Left lobe of liver (tissue), 2 donors: ENCODE data around the gene LBHD1. TPM values are rescaled to one million over a fixed set of nuclear protein-coding genes. Genes with fewer than 3 reads are reported as not detected.
"Not testable (repeated sequence)": the region's sequence is repeated elsewhere in the genome, so short reads cannot be mapped to it uniquely, and the experiment has no call there.

Experiments used
- ATAC-seq: fragments of 200-7000 bp; cut with Tn5 transposase; one replicate; pipeline ENCODE4 v1.9.1; 2020; ENCODE audit warnings: mild to moderate bottlenecking, moderate library complexity
- DNase-seq: peaks from one replicate; pipeline ENCODE4 v3.0.0-alpha.2; 2020; ENCODE audit warnings: low spot score
- total RNA-seq: library from RNA; stranded (reverse); gene quantifications from one replicate; pipeline ENCODE4 v1.2.1, GENCODE V29; 2021
- donor health status: DM: no; HTN: no; CAD: no; lungs with moderate emphysema.
- donor health status: DM: no; HTN: yes; CAD: no.

LBHD1 gene
- total RNA-seq, 1 donor from 2014 or later = 3.3 TPM

- DNase-seq = peak; percentile 99
- peak; percentile 98 for ATAC-seq
These were observed 50.2 kb downstream of the LBHD1 start, which contains the start of gene B3GAT3 for GRCh38 chr11:62621567-62622470. B3GAT3 (minus strand) TSS chr11:62621986; CDS start chr11:62621947, 39 bp downstream.

DNA sequence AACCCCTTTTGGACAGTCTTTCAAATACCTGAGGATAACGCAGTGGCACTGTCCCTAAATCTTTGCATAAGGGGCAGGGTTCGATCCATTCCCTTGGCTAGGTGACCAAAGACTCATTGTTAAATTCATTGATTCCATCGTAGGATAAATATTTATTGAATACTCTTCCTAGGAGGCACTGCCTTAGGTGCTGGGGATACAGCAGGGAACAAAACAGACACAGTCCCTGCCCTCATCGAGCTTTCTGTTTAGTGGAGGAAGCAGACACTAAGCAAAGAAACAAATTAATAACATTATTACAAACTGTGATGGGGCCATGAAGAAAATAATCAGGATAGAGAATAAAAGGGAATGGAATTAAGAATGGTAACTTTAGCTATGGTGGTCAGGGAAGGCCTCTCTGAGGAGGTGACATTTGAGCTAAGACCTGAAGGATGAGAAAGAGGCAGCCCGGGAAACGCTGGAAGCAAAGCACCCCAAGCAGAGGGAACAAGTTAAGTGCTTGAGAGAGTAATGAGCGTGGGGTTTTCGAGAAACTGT is 51.0 kb downstream of the LBHD1 start:
- no peak for ATAC-seq

GRCh38 chr11:62616957-62617356 is 55.1 kb downstream of the LBHD1 start:
- not testable (repeated sequence) for DNase-seq, ATAC-seq

More for the DNA sequence above, 51.0 kb downstream of the LBHD1 start:
- no peak for DNase-seq

- no peak for DNase-seq
- no peak for ATAC-seq
These were observed 56.5 kb downstream of the LBHD1 start for GRCh38 chr11:62615521-62615920.

DNA sequence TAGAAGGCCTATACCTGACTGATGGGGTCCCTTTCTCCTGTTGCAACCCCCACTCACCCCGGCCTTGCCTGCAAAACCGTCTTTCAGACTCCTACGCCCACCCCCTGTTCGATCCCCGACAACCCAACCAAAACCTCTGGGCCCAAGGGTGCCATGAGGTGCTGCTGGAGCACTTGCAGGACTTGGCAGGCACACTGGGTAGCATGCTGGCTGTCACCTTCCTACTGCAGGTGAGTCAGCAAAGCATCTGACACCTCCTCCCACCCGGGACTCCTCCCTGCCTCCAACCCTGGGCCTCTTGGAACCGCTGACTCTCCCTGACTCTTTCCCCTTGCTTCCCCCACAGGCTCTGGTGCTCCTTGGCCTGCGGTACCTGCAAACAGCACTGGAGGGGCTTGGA is 57.8 kb downstream of the LBHD1 start:
- ATAC-seq = no peak
- no peak for DNase-seq

GRCh38 chr11:62613291-62613778 is 58.7 kb downstream of the LBHD1 start:
- peak; percentile 24 for ATAC-seq
- no peak for DNase-seq

Other genes with a start within 250 kb of the LBHD1 start
- gene AHNAK, start 125.5 kb downstream of the LBHD1 start, total RNA-seq = 115 TPM
- 441 TPM for gene EEF1G, start 98.4 kb downstream of the LBHD1 start, total RNA-seq
- 32.6 TPM for gene TUT1, start 80.7 kb downstream of the LBHD1 start, total RNA-seq
- gene MTA2, start 70.4 kb downstream of the LBHD1 start, total RNA-seq = 24.4 TPM
- gene EML3, start 59.5 kb downstream of the LBHD1 start, total RNA-seq = 29.9 TPM
- gene ROM1, start 59.0 kb downstream of the LBHD1 start, total RNA-seq = 1.1 TPM
- gene B3GAT3, start 50.3 kb downstream of the LBHD1 start, total RNA-seq = 16.8 TPM
- 220 TPM for gene GANAB, start 25.7 kb downstream of the LBHD1 start, total RNA-seq
- gene INTS5, start 19.0 kb downstream of the LBHD1 start, total RNA-seq = 12.8 TPM
- gene C11orf98, start 7.1 kb downstream of the LBHD1 start, total RNA-seq = 30.4 TPM
- 3.4 TPM for gene CSKMT, start 7.0 kb downstream of the LBHD1 start, total RNA-seq
- gene UQCC3, start 594 bp downstream of the LBHD1 start, total RNA-seq = 4.9 TPM
- 30.5 TPM for gene UBXN1, start 6.8 kb upstream of the LBHD1 start, total RNA-seq
- not detected for gene LRRN4CL, start 17.3 kb upstream of the LBHD1 start, total RNA-seq
- gene BSCL2, start 35.2 kb upstream of the LBHD1 start, total RNA-seq = 35.1 TPM
- gene GNG3, start 35.4 kb upstream of the LBHD1 start, total RNA-seq = 0.20 TPM
- 13.7 TPM for gene HNRNPUL2, start 55.2 kb upstream of the LBHD1 start, total RNA-seq
- gene TTC9C, start 56.2 kb upstream of the LBHD1 start, total RNA-seq = 11.2 TPM
- gene ZBTB3, start 81.9 kb upstream of the LBHD1 start, total RNA-seq = 5.5 TPM
- gene POLR2G, start 89.3 kb upstream of the LBHD1 start, total RNA-seq = 22.7 TPM
- gene TAF6L, start 99.1 kb upstream of the LBHD1 start, total RNA-seq = 22.9 TPM
- gene TMEM179B, start 115.1 kb upstream of the LBHD1 start, total RNA-seq = 27.5 TPM
- 7.6 TPM for gene TMEM223, start 119.7 kb upstream of the LBHD1 start, total RNA-seq
- gene NXF1, start 133.2 kb upstream of the LBHD1 start, total RNA-seq = 42.8 TPM
- 23.8 TPM for gene STX5, start 159.8 kb upstream of the LBHD1 start, total RNA-seq
- not detected for gene TEX54, start 160.6 kb upstream of the LBHD1 start, total RNA-seq
- 20.5 TPM for gene WDR74, start 167.3 kb upstream of the LBHD1 start, total RNA-seq
- 64.8 TPM for gene SLC3A2, start 208.6 kb upstream of the LBHD1 start, total RNA-seq
- gene CHRM1, start 249.1 kb upstream of the LBHD1 start, total RNA-seq = not detected